ENCODE data around the gene UTP18. TPM values are rescaled to one million over a fixed set of nuclear protein-coding genes. Genes with fewer than 3 reads are reported as not detected.
"Not testable (repeated sequence)": the region's sequence is repeated elsewhere in the genome, so short reads cannot be mapped to it uniquely, and the experiment has no call there.

The UTP18 gene
- total RNA-seq, 1 donor from 2014 or later = 30.0 TPM

GRCh38 chr17:51299859-51300258 is 39.5 kb downstream of the UTP18 start:
- Histone ChIP-seq H3K36me3 (peaks cover 12% of the 10 kb centered on the region), H3K27me3 (no peaks in the 10 kb centered on the region), H3K27ac (no peak overlapping the region), H3K9me3 (no peaks in the 10 kb centered on the region), H3K4me3 (no peak overlapping the region), H3K4me1 (no peaks in the 10 kb centered on the region)
- DNase-seq = no peak
- intact Hi-C loops (cut with DNase I) = no loop called here
- ATAC-seq = no peak
- TF ChIP-seq CTCF (IDR thresholded peaks at IDR 0.05) = no peak

- no peak overlapping the region for H3K4me3 ChIP-seq
- DNase-seq = no peak
- intact Hi-C loops (cut with DNase I) = no loop called here
- H3K27me3 ChIP-seq = no peaks in the 10 kb centered on the region
- TF ChIP-seq CTCF (IDR thresholded peaks at IDR 0.05) = no peak
- H3K9me3 ChIP-seq = no peaks in the 10 kb centered on the region
- no peaks in the 10 kb centered on the region for H3K4me1 ChIP-seq
- no peak overlapping the region for H3K27ac ChIP-seq
- no peak for ATAC-seq
- peaks cover 1% of the 10 kb centered on the region for H3K36me3 ChIP-seq
These were observed 44.8 kb downstream of the UTP18 start for GRCh38 chr17:51305182-51305581.

- H3K27me3 ChIP-seq; H3K9me3 ChIP-seq; H3K4me3 ChIP-seq; ATAC-seq; H3K27ac ChIP-seq; H3K4me1 ChIP-seq; H3K36me3 ChIP-seq; intact Hi-C loops (cut with DNase I); DNase-seq: not testable (repeated sequence)
These were observed 51.7 kb downstream of the UTP18 start for GRCh38 chr17:51312003-51312402.

- Histone ChIP-seq H3K36me3 (no peaks in the 10 kb centered on the region), H3K9me3 (no peaks in the 10 kb centered on the region), H3K4me1 (no peaks in the 10 kb centered on the region), H3K4me3 (no peak overlapping the region), H3K27me3 (no peaks in the 10 kb centered on the region), H3K27ac (no peak overlapping the region)
- TF ChIP-seq CTCF (IDR thresholded peaks at IDR 0.05) = no peak
- ATAC-seq (no peak), DNase-seq (no peak)
- intact Hi-C loops (cut with DNase I) = no loop called here
These were observed 58.8 kb downstream of the UTP18 start for GRCh38 chr17:51319186-51319585.

- Histone ChIP-seq H3K27ac (no peak overlapping the region), H3K4me3 (no peak overlapping the region), H3K36me3 (no peaks in the 10 kb centered on the region), H3K4me1 (no peaks in the 10 kb centered on the region), H3K27me3 (peaks cover 4% of the 10 kb centered on the region), H3K9me3 (no peaks in the 10 kb centered on the region)
- ATAC-seq (peak; percentile 56), DNase-seq (no peak)
- TF ChIP-seq CTCF (IDR thresholded peaks at IDR 0.05) = peak; percentile 14
- intact Hi-C loops (cut with DNase I) = no loop called here
These were observed 62.2 kb downstream of the UTP18 start for GRCh38 chr17:51322390-51323029.

- no peaks in the 10 kb centered on the region for H3K36me3 ChIP-seq
- no peak for TF ChIP-seq CTCF (IDR thresholded peaks at IDR 0.05)
- no peaks in the 10 kb centered on the region for H3K9me3 ChIP-seq
- intact Hi-C loops (cut with DNase I) = no loop called here
- ATAC-seq (no peak), DNase-seq (no peak)
- H3K27ac ChIP-seq = no peak overlapping the region
- no peak overlapping the region for H3K4me3 ChIP-seq
- H3K27me3 ChIP-seq = peaks cover 6% of the 10 kb centered on the region
- no peaks in the 10 kb centered on the region for H3K4me1 ChIP-seq
These were observed 65.1 kb downstream of the UTP18 start for GRCh38 chr17:51325471-51325870.

GRCh38 chr17:51330861-51331503 is 70.6 kb downstream of the UTP18 start:
- H3K36me3 ChIP-seq; intact Hi-C loops (cut with DNase I); DNase-seq; ATAC-seq; H3K27ac ChIP-seq; H3K4me3 ChIP-seq; H3K4me1 ChIP-seq; H3K27me3 ChIP-seq; H3K9me3 ChIP-seq: not testable (repeated sequence)
